Measurements from ENCODE around the gene MTR. TPM values are rescaled to one million over a fixed set of nuclear protein-coding genes. Genes with fewer than 3 reads are reported as not detected.

MTR gene
- total RNA-seq, 2 donors from 2014 or later = 18.8 to 48.7 TPM

DNA sequence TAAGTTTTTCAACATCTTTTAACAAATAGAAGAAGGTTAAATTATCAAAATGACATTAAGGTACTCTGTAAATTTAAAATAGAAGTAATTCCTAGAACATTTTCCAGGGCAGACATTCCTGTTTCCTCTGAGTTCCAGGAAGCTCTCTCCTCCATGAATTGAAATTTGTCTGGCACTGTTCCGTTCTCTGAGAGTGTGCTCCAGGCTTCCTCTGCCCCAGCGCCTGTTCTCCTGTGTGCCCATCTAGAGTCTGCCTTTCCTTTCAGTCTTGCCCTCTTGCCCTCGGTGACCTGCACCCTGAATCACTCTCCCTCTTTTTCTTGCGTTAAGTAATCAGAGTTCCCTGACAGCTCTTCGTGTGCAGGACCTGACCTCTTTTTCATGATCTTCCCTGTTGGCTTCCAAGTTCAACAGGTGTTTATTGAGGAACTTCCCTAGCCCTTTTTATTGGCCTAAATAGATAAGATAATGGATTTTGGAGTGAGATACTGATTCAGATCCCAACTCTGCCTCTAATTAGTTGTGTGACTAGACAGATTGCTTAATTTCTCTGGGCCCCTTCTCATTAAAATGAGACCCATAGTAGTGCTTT lies 77.1 kb downstream of the MTR start:
- TF ChIP-seq, protein P1, sequence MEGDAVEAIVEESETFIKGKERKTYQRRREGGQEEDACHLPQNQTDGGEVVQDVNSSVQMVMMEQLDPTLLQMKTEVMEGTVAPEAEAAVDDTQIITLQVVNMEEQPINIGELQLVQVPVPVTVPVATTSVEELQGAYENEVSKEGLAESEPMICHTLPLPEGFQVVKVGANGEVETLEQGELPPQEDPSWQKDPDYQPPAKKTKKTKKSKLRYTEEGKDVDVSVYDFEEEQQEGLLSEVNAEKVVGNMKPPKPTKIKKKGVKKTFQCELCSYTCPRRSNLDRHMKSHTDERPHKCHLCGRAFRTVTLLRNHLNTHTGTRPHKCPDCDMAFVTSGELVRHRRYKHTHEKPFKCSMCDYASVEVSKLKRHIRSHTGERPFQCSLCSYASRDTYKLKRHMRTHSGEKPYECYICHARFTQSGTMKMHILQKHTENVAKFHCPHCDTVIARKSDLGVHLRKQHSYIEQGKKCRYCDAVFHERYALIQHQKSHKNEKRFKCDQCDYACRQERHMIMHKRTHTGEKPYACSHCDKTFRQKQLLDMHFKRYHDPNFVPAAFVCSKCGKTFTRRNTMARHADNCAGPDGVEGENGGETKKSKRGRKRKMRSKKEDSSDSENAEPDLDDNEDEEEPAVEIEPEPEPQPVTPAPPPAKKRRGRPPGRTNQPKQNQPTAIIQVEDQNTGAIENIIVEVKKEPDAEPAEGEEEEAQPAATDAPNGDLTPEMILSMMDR (IDR thresholded peaks at IDR 0.05) = no peak
- TF ChIP-seq POLR2A (IDR thresholded peaks at IDR 0.05) (no peak), POLR2AphosphoS5 (IDR thresholded peaks at IDR 0.05) (no peak)
- no peaks in the 10 kb centered on the region for H3K9me3 ChIP-seq
- no peaks in the 10 kb centered on the region for H3K36me3 ChIP-seq
- WGBS = 77% methylated on average over 5 of the region's 5 CpGs
- H3K27ac ChIP-seq = no peak overlapping the region
- H3K4me3 ChIP-seq = no peak overlapping the region
- no peaks in the 10 kb centered on the region for H3K27me3 ChIP-seq (replicated peaks; ENCODE audit: insufficient read depth)
- DNase-seq (ENCODE audit: low spot score) = no peak
- H3K4me1 ChIP-seq (replicated peaks) = no peaks in the 10 kb centered on the region
- intact Hi-C loops (cut with DNase I) = no loop called here

DNA sequence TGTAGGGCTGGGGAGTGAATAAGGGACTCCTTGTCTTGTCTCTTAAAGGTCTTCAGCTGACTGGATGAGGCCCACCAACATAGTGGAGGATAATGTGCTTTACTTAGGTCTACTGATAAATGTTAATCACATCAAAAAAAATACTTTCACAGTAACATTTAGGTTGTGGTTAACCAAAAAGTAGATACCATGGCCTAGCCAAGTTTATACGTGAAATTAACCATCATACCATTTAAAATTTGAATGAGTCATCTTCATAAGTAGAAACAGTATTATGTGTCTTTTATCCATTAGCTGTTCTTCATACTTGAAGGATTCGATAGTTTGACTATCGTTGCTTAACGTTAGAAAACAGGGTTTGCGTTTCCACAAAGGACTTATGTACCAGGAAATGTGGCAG lies 80.9 kb downstream of the MTR start:
- WGBS = 94% methylated on average over 5 of the region's 5 CpGs
- no peak for DNase-seq (ENCODE audit: low spot score)
- Histone ChIP-seq H3K27ac (no peak overlapping the region), H3K9me3 (no peaks in the 10 kb centered on the region), H3K4me3 (no peak overlapping the region), H3K27me3 (replicated peaks; ENCODE audit: insufficient read depth) (no peaks in the 10 kb centered on the region), H3K4me1 (replicated peaks) (no peaks in the 10 kb centered on the region), H3K36me3 (no peaks in the 10 kb centered on the region)
- TF ChIP-seq POLR2A (IDR thresholded peaks at IDR 0.05) = no peak
- TF ChIP-seq, protein P1 (IDR thresholded peaks at IDR 0.05) = no peak
- no peak for TF ChIP-seq POLR2AphosphoS5 (IDR thresholded peaks at IDR 0.05)
- intact Hi-C loops (cut with DNase I) = no loop called here

DNA sequence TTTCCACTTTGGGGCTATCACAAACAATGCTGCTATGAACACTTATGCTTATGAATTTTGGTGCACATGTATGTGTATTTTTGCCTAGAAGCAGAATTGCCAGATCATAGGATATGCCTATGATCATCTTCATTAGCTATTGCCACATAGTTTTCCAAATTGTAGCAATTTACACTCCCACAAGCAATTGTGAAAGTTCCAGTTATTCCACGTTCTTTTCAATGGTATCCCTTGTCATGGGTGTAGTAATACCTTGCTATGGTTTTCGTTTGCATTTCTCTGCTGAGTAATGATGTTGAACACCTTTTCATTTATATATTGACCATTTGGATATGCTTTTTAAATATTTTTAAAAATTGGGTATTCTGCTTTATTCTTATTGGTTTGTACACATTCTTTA lies 82.6 kb downstream of the MTR start:
- 89% methylated on average over 2 of the region's 2 CpGs for WGBS
- Histone ChIP-seq H3K4me1 (replicated peaks) (no peaks in the 10 kb centered on the region), H3K9me3 (no peaks in the 10 kb centered on the region), H3K4me3 (no peak overlapping the region), H3K27me3 (replicated peaks; ENCODE audit: insufficient read depth) (no peaks in the 10 kb centered on the region), H3K27ac (no peak overlapping the region), H3K36me3 (no peaks in the 10 kb centered on the region)
- TF ChIP-seq, protein P1 (IDR thresholded peaks at IDR 0.05) = no peak
- TF ChIP-seq POLR2AphosphoS5 (IDR thresholded peaks at IDR 0.05) (no peak), POLR2A (IDR thresholded peaks at IDR 0.05) (no peak)
- DNase-seq (ENCODE audit: low spot score) = no peak
- intact Hi-C loops (cut with DNase I) = no loop called here

DNA sequence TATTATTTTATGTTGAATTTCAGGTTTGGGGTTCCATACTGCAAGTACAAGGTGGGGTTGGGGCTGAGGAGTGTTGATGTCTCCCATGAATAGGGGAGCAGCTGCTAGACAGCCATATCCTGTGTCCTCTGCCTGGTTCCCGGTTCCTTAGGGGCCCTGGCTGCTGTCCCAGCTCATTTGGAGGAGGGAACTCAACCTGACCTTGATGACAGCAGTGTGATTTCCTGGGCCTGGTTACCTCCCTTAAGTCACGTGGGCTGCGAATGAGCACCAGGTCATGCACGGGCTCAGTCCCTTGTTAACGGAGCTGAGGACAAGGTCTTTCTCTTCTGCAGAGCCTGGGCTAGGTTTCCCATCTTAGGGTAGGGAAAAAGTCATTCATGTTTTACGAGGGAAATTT lies 85.1 kb downstream of the MTR start:
- no peaks in the 10 kb centered on the region for H3K36me3 ChIP-seq
- 82% methylated on average over 6 of the region's 6 CpGs for WGBS
- TF ChIP-seq POLR2AphosphoS5 (IDR thresholded peaks at IDR 0.05) (no peak), POLR2A (IDR thresholded peaks at IDR 0.05) (no peak)
- TF ChIP-seq, protein P1 (IDR thresholded peaks at IDR 0.05) = no peak

DNA sequence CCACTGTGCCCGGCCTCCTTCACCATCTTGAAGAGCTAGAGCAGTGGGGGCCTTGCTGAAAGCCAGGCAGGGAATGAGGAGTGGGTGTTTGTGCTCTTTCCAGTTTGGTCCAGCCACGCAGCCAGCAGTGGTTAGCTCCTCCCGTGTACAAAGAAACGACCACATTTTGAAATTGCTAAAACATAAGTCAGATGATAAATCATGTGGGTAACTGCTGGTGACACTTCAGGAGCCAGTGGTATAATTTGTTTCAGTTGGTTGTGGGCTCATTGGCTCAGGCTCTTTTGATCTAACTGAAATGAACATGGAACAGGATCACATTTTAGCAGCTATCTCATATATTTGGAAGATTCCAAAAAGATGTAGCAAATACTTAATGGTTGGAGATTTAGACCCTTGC lies 87.6 kb downstream of the MTR start:
- no peaks in the 10 kb centered on the region for H3K9me3 ChIP-seq
- H3K27ac ChIP-seq = no peak overlapping the region
- intact Hi-C loops (cut with DNase I) = no loop called here
- TF ChIP-seq POLR2A (IDR thresholded peaks at IDR 0.05) (no peak), POLR2AphosphoS5 (IDR thresholded peaks at IDR 0.05) (no peak)
- TF ChIP-seq, protein P1 (IDR thresholded peaks at IDR 0.05) = no peak
- DNase-seq (ENCODE audit: low spot score) = no peak
- no peak overlapping the region for H3K4me3 ChIP-seq
- WGBS = 53% methylated on average over 4 of the region's 4 CpGs
- peaks cover 0 to 4% of the 10 kb centered on the region in 2 donors for H3K36me3 ChIP-seq
- H3K27me3 ChIP-seq (replicated peaks; ENCODE audit: insufficient read depth) = no peaks in the 10 kb centered on the region
- no peaks in the 10 kb centered on the region for H3K4me1 ChIP-seq (replicated peaks)

More for the DNA sequence above, 85.1 kb downstream of the MTR start:
- intact Hi-C loops (cut with DNase I) = no loop called here
- no peaks in the 10 kb centered on the region for H3K4me1 ChIP-seq (replicated peaks)
- H3K27me3 ChIP-seq (replicated peaks; ENCODE audit: insufficient read depth) = no peaks in the 10 kb centered on the region
- no peak overlapping the region for H3K27ac ChIP-seq
- no peak overlapping the region for H3K4me3 ChIP-seq
- DNase-seq (ENCODE audit: low spot score) = no peak
- H3K9me3 ChIP-seq = no peaks in the 10 kb centered on the region

All from prostate gland (tissue), 2 donors.